AG04450 (cell line): Measurements from ENCODE around the gene FHDC1. TPM values are rescaled to one million over a fixed set of nuclear protein-coding genes. Genes with fewer than 3 reads are reported as not detected.

Experiments used
- CTCF ChIA-PET: fragments of 300-600, 350-600 bp; formaldehyde crosslinking; extraction: SDS; loops from one replicate; lab custom pipeline; 2022; ENCODE audit warnings: antibody characterized with exemption, inconsistent platforms; lab: Charles Lee
- POLR2A ChIA-PET: fragments of 350-600 bp; formaldehyde crosslinking; extraction: SDS; loops from one replicate; lab custom pipeline; 2021; ENCODE audit warnings: antibody characterized with exemption, inconsistent platforms; lab: Yijun Ruan, JAX
- DNase-seq: peaks from one replicate; pipeline ENCODE4 v3.0.0-alpha.2; 2011; ENCODE audit warnings: low read depth, low spot score
- H3K27ac ChIP-seq: one replicate; pipeline ENCODE4 v1.5.1; 2012; ENCODE audit warnings: low read depth, low read length, control low read depth
- H3K27me3 ChIP-seq: one replicate; pipeline ENCODE4 v1.6.0; 2012; ENCODE audit warnings: low read length; ENCODE audit not compliant: control insufficient read depth, insufficient read depth
- H3K4me3 ChIP-seq: 2 replicates; pipeline ENCODE4 v1.5.1; 2011; ENCODE audit warnings: mild to moderate bottlenecking, low read depth, low read length, control low read depth
- H3K9me3 ChIP-seq: 2 replicates; pipeline ENCODE4 v1.5.1; 2012; ENCODE audit warnings: low read length; ENCODE audit not compliant: control insufficient read depth, insufficient read depth
- CTCF ChIP-seq: IDR thresholded peaks from 2 replicates; pipeline ENCODE4 v1.5.1; 2011; ENCODE audit warnings: low read depth, low read length, control low read depth, inconsistent platforms
- polyA plus RNA-seq: library from polyadenylated mRNA; depleted of rRNA; stranded (reverse); fragments of >200 nt; gene quantifications from 2 replicates; pipeline ENCODE4 v1.2.3, GENCODE V29; 2011

FHDC1 gene
- polyA plus RNA-seq, 1 experiment: 0.10 TPM

DNA sequence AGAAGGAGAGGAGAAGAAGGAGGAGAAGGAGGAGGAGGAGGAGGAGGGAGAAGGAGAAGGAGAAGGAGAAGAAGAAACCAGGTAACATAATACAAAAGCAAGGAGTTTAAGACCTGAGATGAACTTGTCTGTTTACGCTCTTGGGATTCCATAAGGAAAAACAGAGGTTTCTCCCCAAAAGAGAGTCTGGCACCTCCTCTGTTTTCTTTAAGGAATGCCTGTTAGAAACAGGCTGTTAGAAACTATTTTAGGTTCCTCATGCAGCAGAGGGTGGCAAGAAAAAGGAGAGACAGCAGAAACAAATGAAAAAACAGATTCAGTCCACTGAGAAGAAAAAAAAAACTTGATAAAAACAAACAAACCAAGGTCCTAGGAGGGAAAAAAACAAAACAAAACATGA lies 10.3 kb upstream of the FHDC1 start:
- CTCF ChIA-PET: interaction anchor here (0.7 kb wide), 2 partner anchors 8 to 202 kb away, joined by 3 to 4 read pairs; no protein-coding TSS in a partner anchor
- POLR2A ChIA-PET: no interaction called here
- Histone ChIP-seq H3K9me3 (no peaks in the 10 kb centered on the region), H3K27ac (no peak overlapping the region), H3K27me3 (peaks cover 3% of the 10 kb centered on the region), H3K4me3 (no peak overlapping the region)
- DNase-seq: no peak
- TF ChIP-seq CTCF: no peak

- POLR2A ChIA-PET: no interaction called here
- Histone ChIP-seq H3K9me3 (no peaks in the 10 kb centered on the region), H3K27ac (no peak overlapping the region), H3K4me3 (no peak overlapping the region), H3K27me3 (peaks cover 3% of the 10 kb centered on the region)
- CTCF ChIA-PET: interaction anchor here (0.7 kb wide), 1 partner anchor 198 kb away, joined by 7 read pairs; no protein-coding TSS in a partner anchor
- no peak for DNase-seq
- no peak for TF ChIP-seq CTCF
Observed at GRCh38 chr4:152926959-152927358, 9.2 kb upstream of the FHDC1 start.

DNA sequence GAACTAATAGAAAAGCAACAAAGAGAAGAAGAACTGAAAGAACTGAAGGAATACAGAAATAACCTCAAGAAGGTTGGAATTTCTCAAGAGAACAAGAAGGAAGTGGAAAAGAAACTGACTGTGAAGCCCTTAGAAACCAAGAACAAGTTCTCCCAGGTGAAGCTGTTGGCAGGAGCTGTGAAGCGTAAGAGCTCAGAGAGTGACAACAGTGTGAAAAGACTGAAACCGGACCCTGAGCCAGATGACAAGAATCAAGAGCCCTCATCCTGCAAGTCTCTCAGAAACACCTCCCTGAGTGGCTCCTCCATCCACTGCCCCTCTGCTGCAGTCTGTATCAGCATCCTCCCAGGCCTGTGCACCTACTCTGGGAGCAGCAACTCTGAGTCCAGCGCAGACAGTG lies 8.4 kb upstream of the FHDC1 start:
- no peak overlapping the region for H3K27ac ChIP-seq
- no peak for TF ChIP-seq CTCF
- CTCF ChIA-PET: no interaction called here
- no peak overlapping the region for H3K4me3 ChIP-seq
- DNase-seq: no peak
- H3K27me3 ChIP-seq: peaks cover 3% of the 10 kb centered on the region
- H3K9me3 ChIP-seq: no peaks in the 10 kb centered on the region
- POLR2A ChIA-PET: no interaction called here

GRCh38 chr4:152928286-152928685 lies 7.8 kb upstream of the FHDC1 start:
- CTCF ChIA-PET: no interaction called here

GRCh38 chr4:152929888-152930287 lies 6.2 kb upstream of the FHDC1 start:
- TF ChIP-seq CTCF: no peak
- CTCF ChIA-PET: no interaction called here

More at GRCh38 chr4:152928286-152928685, 7.8 kb upstream of the FHDC1 start:
- Histone ChIP-seq H3K4me3 (no peak overlapping the region), H3K27me3 (peaks cover 3% of the 10 kb centered on the region), H3K27ac (no peak overlapping the region), H3K9me3 (no peaks in the 10 kb centered on the region)
- no peak for DNase-seq
- POLR2A ChIA-PET: no interaction called here
- TF ChIP-seq CTCF: no peak

More at GRCh38 chr4:152929888-152930287, 6.2 kb upstream of the FHDC1 start:
- Histone ChIP-seq H3K9me3 (no peaks in the 10 kb centered on the region), H3K27me3 (peaks cover 16% of the 10 kb centered on the region), H3K27ac (no peak overlapping the region), H3K4me3 (no peak overlapping the region)
- DNase-seq: no peak
- POLR2A ChIA-PET: no interaction called here
